CD4-positive, alpha-beta T cell (primary cell): ENCODE data around the gene NTM. TPM values are rescaled to one million over a fixed set of nuclear protein-coding genes. Genes with fewer than 3 reads are reported as not detected.

ENCODE experiments used
- ATAC-seq: fragments of 200-7000 bp; cut with Tn5 transposase; one replicate; pipeline ENCODE4 v1.10.0; 2022; ENCODE audit warnings: mild to moderate bottlenecking; ENCODE audit not compliant: poor library complexity
- CTCF ChIA-PET: fragments of 350-600 bp; sonication (Branson Sonifier 250); formaldehyde crosslinking; loops from one replicate; lab custom pipeline; 2021; ENCODE audit warnings: antibody characterized with exemption, inconsistent platforms; lab: Charles Lee
- POLR2A ChIA-PET: fragments of 350-600 bp; sonication (Branson Sonifier 250); formaldehyde crosslinking; loops from one replicate; lab custom pipeline; 2021; ENCODE audit warnings: antibody characterized with exemption, inconsistent platforms; lab: Charles Lee
- DNase-seq, 14 experiments: peaks; one replicate each; pipeline ENCODE4 v3.0.0-alpha.2; 2013 to 2020; ENCODE audit warnings: mixed read lengths in 2 of 14
- H3K27ac ChIP-seq, 2 donors: one replicate each; pipeline versions ENCODE4 v1.5.1 to v1.7.0; 2013; ENCODE audit warnings: low read length in 2 of 2, low read depth in 1 of 2, mild to moderate bottlenecking in 1 of 2
- H3K27me3 ChIP-seq, 2 experiments: 1 replicate in 1 of 2; 2 replicates in 1 of 2; pipeline versions ENCODE4 v1.6.1 to v1.7.0; 2013; ENCODE audit warnings: low read length in 2 of 2, control low read depth in 1 of 2, mild to moderate bottlenecking in 1 of 2, moderate library complexity in 1 of 2; ENCODE audit not compliant: insufficient read depth in 2 of 2, control insufficient read depth in 1 of 2
- H3K36me3 ChIP-seq: one replicate; pipeline ENCODE4 v1.6.1; 2013; ENCODE audit warnings: low read length, control low read depth; ENCODE audit not compliant: insufficient read depth
- H3K4me1 ChIP-seq: one replicate; pipeline ENCODE4 v1.6.1; 2013; ENCODE audit warnings: low read length, control low read depth; ENCODE audit not compliant: insufficient read depth
- H3K4me3 ChIP-seq: one replicate; pipeline ENCODE4 v1.5.1; 2013; ENCODE audit warnings: mild to moderate bottlenecking, low read length, moderate library complexity
- H3K9me3 ChIP-seq, 2 experiments: 1 replicate in 1 of 2; 2 replicates in 1 of 2; pipeline versions ENCODE4 v1.6.1 to v1.7.0; 2013; ENCODE audit warnings: low read length in 2 of 2, mild to moderate bottlenecking in 2 of 2, control low read depth in 1 of 2, moderate library complexity in 1 of 2; ENCODE audit not compliant: control insufficient read depth in 1 of 2, insufficient read depth in 1 of 2
- H3K27ac Mint-ChIP-seq: one replicate; pipeline ENCODE4 v1.8.0; 2020; ENCODE audit warnings: mixed read lengths
- H3K27me3 Mint-ChIP-seq: one replicate; pipeline ENCODE4 v1.8.0; 2021; ENCODE audit warnings: mixed read lengths
- H3K36me3 Mint-ChIP-seq: one replicate; pipeline ENCODE4 v1.8.0; 2021; ENCODE audit warnings: low read depth, mixed read lengths
- H3K4me1 Mint-ChIP-seq: one replicate; pipeline ENCODE4 v1.8.0; 2021; ENCODE audit warnings: low read depth, mixed read lengths
- H3K4me3 Mint-ChIP-seq: one replicate; pipeline ENCODE4 v1.8.0; 2020; ENCODE audit warnings: mild to moderate bottlenecking, mixed read lengths
- H3K9me3 Mint-ChIP-seq: one replicate; pipeline ENCODE4 v1.8.0; 2020; ENCODE audit warnings: mixed read lengths
- CTCF ChIP-seq: fragments of 200-600 bp; IDR thresholded peaks from one replicate; pipeline ENCODE4 v1.8.0; 2022; ENCODE audit warnings: antibody characterized with exemption, mild to moderate bottlenecking
- intact Hi-C, 2 experiments: fragments of 100-400 bp; cut with DNase I in 1 of 2; cut with micrococcal nuclease in 1 of 2; formaldehyde crosslinking; loops; one replicate each; pipeline versions ENCODE4 v1.15.1 to v1.9.0; 2023 to 2025; cut with DNase I, micrococcal nuclease
- total RNA-seq, 174 experiments: library from RNA in 2 of 174; stranded (reverse) in 2 of 174; gene quantifications; one replicate each; pipeline ENCODE4 v1.2.3 and lab custom pipeline; 2021 to 2026

Gene NTM
- total RNA-seq, 2 experiments from 2014 or later: not detected

GRCh38 chr11:131913267-131913666 lies 542.9 kb downstream of the NTM start:
- Histone ChIP-seq H3K27ac (no peak overlapping the region), H3K9me3 (peaks cover 0 to 21% of the 10 kb centered on the region in 2 experiments), H3K36me3 (no peaks in the 10 kb centered on the region), H3K27me3 (peaks cover 12 to 15% of the 10 kb centered on the region in 2 experiments), H3K4me3 (no peak overlapping the region), H3K4me1 (no peaks in the 10 kb centered on the region)
- TF ChIP-seq CTCF: no peak
- no peak for ATAC-seq
- POLR2A ChIA-PET: no interaction called here
- DNase-seq: no peak
- peaks cover 46% of the 10 kb centered on the region for H3K27me3 Mint-ChIP-seq
- intact Hi-C loops: no loop called here
- H3K9me3 Mint-ChIP-seq: no peaks in the 10 kb centered on the region
- H3K36me3 Mint-ChIP-seq: no peaks in the 10 kb centered on the region
- no peak overlapping the region for H3K27ac Mint-ChIP-seq
- H3K4me3 Mint-ChIP-seq: no peak overlapping the region
- no peaks in the 10 kb centered on the region for H3K4me1 Mint-ChIP-seq
- CTCF ChIA-PET: no interaction called here

GRCh38 chr11:131914361-131914774 lies 544.0 kb downstream of the NTM start:
- Mint-ChIP-seq H3K27ac (no peak overlapping the region), H3K36me3 (no peaks in the 10 kb centered on the region), H3K4me1 (no peaks in the 10 kb centered on the region), H3K27me3 (peaks cover 35% of the 10 kb centered on the region), H3K9me3 (no peaks in the 10 kb centered on the region), H3K4me3 (no peak overlapping the region)
- ATAC-seq (no peak), DNase-seq (no peak)
- Histone ChIP-seq H3K27me3 (peaks cover 6 to 11% of the 10 kb centered on the region in 2 experiments), H3K4me3 (no peak overlapping the region), H3K36me3 (no peaks in the 10 kb centered on the region), H3K9me3 (peaks cover 0 to 20% of the 10 kb centered on the region in 2 experiments), H3K4me1 (no peaks in the 10 kb centered on the region), H3K27ac (no peak overlapping the region)
- TF ChIP-seq CTCF: no peak
- POLR2A ChIA-PET: no interaction called here
- intact Hi-C loops: no loop called here
- CTCF ChIA-PET: no interaction called here

DNA sequence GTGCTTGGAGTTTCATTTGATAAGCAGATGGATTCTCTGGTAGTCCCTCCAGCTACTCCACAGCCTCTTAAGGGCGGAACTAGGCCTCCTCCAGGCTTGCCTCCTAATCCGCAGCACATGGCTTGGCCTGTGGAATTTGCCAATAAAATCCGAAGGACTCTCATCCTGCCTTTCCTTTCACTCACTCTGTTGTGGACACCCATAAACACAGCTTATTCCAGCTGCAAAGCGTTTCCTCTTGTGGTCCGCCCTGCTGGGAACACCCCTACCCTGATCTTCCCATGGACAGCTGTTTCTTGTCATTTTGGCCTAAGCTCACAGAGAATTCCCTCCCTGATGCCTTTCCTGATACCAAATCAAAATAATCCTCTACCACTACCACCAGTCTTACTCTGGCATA lies 546.2 kb downstream of the NTM start:
- no peak overlapping the region for H3K27ac Mint-ChIP-seq
- DNase-seq (no peak), ATAC-seq (no peak)
- H3K36me3 Mint-ChIP-seq: no peaks in the 10 kb centered on the region
- intact Hi-C loops: no loop called here
- ChIA-PET CTCF (no interaction called here), POLR2A (no interaction called here)
- Histone ChIP-seq H3K27ac (no peak overlapping the region), H3K9me3 (peaks cover 0 to 9% of the 10 kb centered on the region in 2 experiments), H3K4me3 (no peak overlapping the region), H3K27me3 (no peaks in the 10 kb centered on the region), H3K36me3 (no peaks in the 10 kb centered on the region), H3K4me1 (no peaks in the 10 kb centered on the region)
- no peak for TF ChIP-seq CTCF
- H3K27me3 Mint-ChIP-seq: peaks cover 23% of the 10 kb centered on the region
- no peaks in the 10 kb centered on the region for H3K4me1 Mint-ChIP-seq
- H3K4me3 Mint-ChIP-seq: no peak overlapping the region
- H3K9me3 Mint-ChIP-seq: no peaks in the 10 kb centered on the region
